K562 (cell line): Measurements from ENCODE around the gene SLC37A2. TPM values are rescaled to one million over a fixed set of nuclear protein-coding genes. Genes with fewer than 3 reads are reported as not detected.

Experiments
- ATAC-seq: fragments of 200-7000 bp; cut with Tn5 transposase; 3 replicates; pipeline ENCODE4 v1.9.1; 2020; ENCODE audit warnings: moderate library complexity
- BruUV-seq: library from RNA; stranded (reverse); fragments of 400-500 nt; replicated peaks from 2 replicates; lab custom pipeline; 2021; lab: Mats Ljungman, UMichigan
- CTCF ChIA-PET: fragments of 300-600 bp; formaldehyde crosslinking; extraction: SDS; loops from one replicate; lab custom pipeline; 2021; ENCODE audit warnings: low intra/inter-chr PET ratio; lab: Yijun Ruan, JAX
- POLR2A ChIA-PET: fragments of 300-600, 350-650 bp; sonication (Branson Sonifier 250); formaldehyde crosslinking; extraction: SDS; loops from one replicate; lab custom pipeline; 2021; ENCODE audit warnings: antibody characterized with exemption, inconsistent platforms; lab: Yijun Ruan, JAX
- DNase-seq, 4 experiments: peaks; one replicate each; pipeline versions ENCODE4 v3.0.0 to v3.0.0-alpha.2; 2011 to 2018; ENCODE audit warnings: low spot score in 3 of 4, mixed read lengths in 3 of 4; ENCODE audit errors: extremely low read depth in 1 of 4
- FAIRE-seq: peaks from 2 replicates; lab custom pipeline; 2011; peaks lifted over from hg19 to GRCh38; lab: Jason Lieb, UNC
- H2AFZ ChIP-seq: 2 replicates; pipeline ENCODE4 v1.6.0; 2011; ENCODE audit warnings: low read depth, low read length, control low read depth, inconsistent platforms
- H3K27ac ChIP-seq: fragments of 200-600 bp; 3 replicates; pipeline ENCODE4 v1.8.0; 2011; ENCODE audit warnings: low read depth, mild to moderate bottlenecking, control low read depth, inconsistent platforms, low read length, moderate library complexity, mixed read lengths; ENCODE audit errors: extremely low read depth
- H3K27me3 ChIP-seq, 2 experiments: fragments of 300-600 bp in 1 of 2; 2 replicates in 1 of 2; 3 replicates in 1 of 2; pipeline versions ENCODE4 v1.6.0 to v1.8.0; 2011; ENCODE audit warnings: inconsistent platforms in 2 of 2, low read length in 2 of 2, mild to moderate bottlenecking in 1 of 2, mixed read lengths in 1 of 2, moderate library complexity in 1 of 2; ENCODE audit not compliant: control insufficient read depth in 2 of 2, insufficient read depth in 2 of 2
- H3K36me3 ChIP-seq: fragments of 300-600 bp; 3 replicates; pipeline ENCODE4 v1.8.0; 2011; ENCODE audit warnings: mild to moderate bottlenecking, low read length, inconsistent platforms; ENCODE audit not compliant: control insufficient read depth, insufficient read depth
- H3K4me1 ChIP-seq, 2 experiments: fragments of 200-600 bp in 1 of 2; replicated peaks in 1 of 2; 2 replicates in 1 of 2; 3 replicates in 1 of 2; pipeline versions ENCODE4 v1.5.1 to v1.8.0; 2011; ENCODE audit warnings: inconsistent platforms in 2 of 2, low read length in 2 of 2, mild to moderate bottlenecking in 1 of 2, mixed read lengths in 1 of 2, moderate library complexity in 1 of 2; ENCODE audit not compliant: control insufficient read depth in 2 of 2, insufficient read depth in 2 of 2
- H3K4me2 ChIP-seq: 2 replicates; pipeline ENCODE4 v1.6.1; 2011; ENCODE audit warnings: low read length, control low read depth, inconsistent platforms, mixed read lengths; ENCODE audit not compliant: insufficient read depth
- H3K4me3 ChIP-seq: fragments of 200-600 bp; sonication (generic), shearing (Covaris generic); 2 replicates; pipeline ENCODE4 v1.5.1; 2016; ENCODE audit warnings: control low read depth, inconsistent platforms
- H3K79me2 ChIP-seq: fragments of 200-600 bp; 3 replicates; pipeline ENCODE4 v1.8.0; 2011; ENCODE audit warnings: low read length, inconsistent platforms; ENCODE audit not compliant: control insufficient read depth, insufficient read depth
- H3K9ac ChIP-seq, 2 experiments: 2 replicates each; pipeline versions ENCODE4 v1.6.0 to v1.6.1; 2011; ENCODE audit warnings: low read depth in 2 of 2, low read length in 2 of 2, control low read depth in 1 of 2, inconsistent platforms in 1 of 2, mild to moderate bottlenecking in 1 of 2, mixed read lengths in 1 of 2; ENCODE audit not compliant: insufficient read depth in 1 of 2
- H3K9me1 ChIP-seq: one replicate; pipeline ENCODE4 v1.6.0; 2011; ENCODE audit warnings: inconsistent platforms, mild to moderate bottlenecking, low read length, moderate library complexity; ENCODE audit not compliant: control insufficient read depth, insufficient read depth
- H3K9me3 ChIP-seq: replicated peaks from 2 replicates; pipeline ENCODE4 v1.5.1; 2011; ENCODE audit warnings: low read depth, low read length, inconsistent platforms; ENCODE audit not compliant: control insufficient read depth, insufficient read depth
- H4K20me1 ChIP-seq: replicated peaks from 2 replicates; pipeline ENCODE4 v1.6.1; 2011; ENCODE audit warnings: low read length, inconsistent platforms, mixed read lengths; ENCODE audit not compliant: control insufficient read depth, insufficient read depth
- BDP1 ChIP-seq: IDR thresholded peaks from 3 replicates; pipeline ENCODE4 v1.6.1; 2011; ENCODE audit not compliant: insufficient read length, insufficient read depth
- WGBS: fragments of 100-300 bp; shearing (Covaris generic); methylation state at CpG from one replicate; pipeline ENCODE4 v1.1.6; 2016; ENCODE audit warnings: low coverage, mixed read lengths; ENCODE audit not compliant: insufficient coverage; ENCODE audit errors: missing lambda C conversion rate; 5-methylcytosine and 5-hydroxymethylcytosine counted together
- in situ Hi-C: fragments of 300-500 bp; cut with MboI; formaldehyde crosslinking; loops from 4 replicates; pipeline ENCODE4 v1.15.0; 2018; ENCODE audit warnings: inconsistent platforms, mixed read lengths
- intact Hi-C: fragments of 100-400 bp; cut with micrococcal nuclease; formaldehyde crosslinking; loops from 2 replicates; pipeline ENCODE4 v1.14.2; 2022
- polyA plus RNA-seq, 8 experiments: library from polyadenylated mRNA; depleted of rRNA in 4 of 8; stranded (reverse) in 5 of 8; unstranded in 3 of 8; fragments of >200 nt; fragmentation: Nextera tagmentation in 2 of 8; fragmentation: Illumina TruSeq in 1 of 8; extraction: Ambion mirVana in 2 of 8; extraction: Trizol in 1 of 8; gene quantifications; 2 replicates each; pipeline versions ENCODE4 v1.2.1 to v1.2.3, GENCODE V29; 2011 to 2014; ENCODE audit warnings: inconsistent platforms in 1 of 8, missing spikeins in 1 of 8
- total RNA-seq, 7 experiments: library from RNA; depleted of rRNA in 6 of 7; stranded (reverse); fragments of >200 nt in 6 of 7; fragmentation: Illumina TruSeq in 2 of 7; extraction: Trizol in 2 of 7; gene quantifications; 2 replicates each; pipeline versions ENCODE4 v1.2.1 to v1.2.3, GENCODE V29; 2011 to 2021; ENCODE audit warnings: low replicate concordance in 1 of 7
- TF ChIP-seq, protein P1 (sequence below): sonication (generic); formaldehyde crosslinking; IDR thresholded peaks from 2 replicates; pipeline ENCODE4 v1.8.1; 2022; ENCODE audit warnings: missing genetic modification reagents
- TF ChIP-seq, protein P2 (sequence below): sonication (generic); formaldehyde crosslinking; IDR thresholded peaks from 2 replicates; pipeline ENCODE4 v1.8.1; 2023; ENCODE audit warnings: mild to moderate bottlenecking, missing genetic modification reagents

The SLC37A2 gene
- total and polyA plus RNA-seq, 9 of the 15 experiments (the other 6 are each of a cell fraction or from before 2014, with no cell fraction given): 0.01 to 1.2 (median 0.52) TPM

DNA sequence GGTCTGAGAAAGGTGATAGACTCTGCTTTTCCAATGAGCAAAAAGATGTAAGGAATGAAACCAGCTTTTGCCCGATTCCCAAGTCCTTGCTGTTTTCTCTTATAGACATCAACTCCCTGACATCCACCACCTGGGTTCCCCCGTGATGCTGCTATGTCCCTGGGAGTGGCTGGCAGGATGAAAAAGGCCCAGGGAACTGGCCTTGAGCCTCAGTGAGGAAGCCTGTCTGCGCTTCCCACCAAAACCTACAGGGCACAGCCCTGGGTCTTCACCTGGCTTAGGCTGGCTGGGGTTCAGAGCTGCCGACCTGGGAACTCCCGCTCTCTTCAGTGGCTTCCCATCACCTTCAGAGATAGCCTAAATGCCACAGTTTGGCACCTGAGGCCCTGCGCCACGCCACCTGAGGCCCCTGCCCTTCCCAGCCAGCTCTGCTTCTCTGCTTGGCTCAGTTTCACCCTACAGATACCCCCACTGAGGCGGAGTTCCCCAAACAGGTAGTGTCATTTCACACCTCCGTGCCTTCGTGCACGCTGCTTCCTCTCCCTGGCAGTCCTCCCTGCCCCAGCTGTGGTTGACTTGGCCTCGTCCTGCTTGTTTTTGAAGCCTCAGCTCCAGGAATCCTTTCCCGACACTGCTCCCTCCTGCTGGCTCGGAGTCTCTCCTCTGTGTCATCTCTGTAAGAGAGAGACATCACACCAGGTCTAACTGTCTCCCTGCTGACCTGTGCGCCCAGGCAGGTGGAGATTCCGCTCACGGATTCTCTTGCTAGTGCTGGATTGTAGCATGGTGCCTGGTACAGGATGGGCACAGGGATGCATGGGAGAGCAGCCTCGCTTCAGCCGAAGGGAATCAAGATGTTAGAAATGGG is 10.7 kb downstream of the SLC37A2 start:
- H3K4me2 ChIP-seq: peak overlapping the region; percentile 24; the same call in 1 of the 2 replicates
- ChIA-PET CTCF (interaction anchor here (0.8 kb wide), 1 partner anchor 112 kb away, joined by 3 read pairs; no protein-coding TSS in a partner anchor), POLR2A (no interaction called here)
- peaks cover 64% of the 10 kb centered on the region in 2 experiments for H3K4me1 ChIP-seq
- no TSS peak for BruUV-seq
- TF ChIP-seq, protein P1, sequence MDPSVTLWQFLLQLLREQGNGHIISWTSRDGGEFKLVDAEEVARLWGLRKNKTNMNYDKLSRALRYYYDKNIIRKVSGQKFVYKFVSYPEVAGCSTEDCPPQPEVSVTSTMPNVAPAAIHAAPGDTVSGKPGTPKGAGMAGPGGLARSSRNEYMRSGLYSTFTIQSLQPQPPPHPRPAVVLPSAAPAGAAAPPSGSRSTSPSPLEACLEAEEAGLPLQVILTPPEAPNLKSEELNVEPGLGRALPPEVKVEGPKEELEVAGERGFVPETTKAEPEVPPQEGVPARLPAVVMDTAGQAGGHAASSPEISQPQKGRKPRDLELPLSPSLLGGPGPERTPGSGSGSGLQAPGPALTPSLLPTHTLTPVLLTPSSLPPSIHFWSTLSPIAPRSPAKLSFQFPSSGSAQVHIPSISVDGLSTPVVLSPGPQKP (CRISPR knock-in tag): no peak
- TF ChIP-seq BDP1: no peak
- TF ChIP-seq, protein P2, sequence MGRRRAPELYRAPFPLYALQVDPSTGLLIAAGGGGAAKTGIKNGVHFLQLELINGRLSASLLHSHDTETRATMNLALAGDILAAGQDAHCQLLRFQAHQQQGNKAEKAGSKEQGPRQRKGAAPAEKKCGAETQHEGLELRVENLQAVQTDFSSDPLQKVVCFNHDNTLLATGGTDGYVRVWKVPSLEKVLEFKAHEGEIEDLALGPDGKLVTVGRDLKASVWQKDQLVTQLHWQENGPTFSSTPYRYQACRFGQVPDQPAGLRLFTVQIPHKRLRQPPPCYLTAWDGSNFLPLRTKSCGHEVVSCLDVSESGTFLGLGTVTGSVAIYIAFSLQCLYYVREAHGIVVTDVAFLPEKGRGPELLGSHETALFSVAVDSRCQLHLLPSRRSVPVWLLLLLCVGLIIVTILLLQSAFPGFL (CRISPR knock-in tag): peak; percentile 15; the same call in 1 of the 2 replicates
- H3K9me3 ChIP-seq: no peaks in the 10 kb centered on the region
- H3K9me1 ChIP-seq: peaks cover 5% of the 10 kb centered on the region
- no peak for ATAC-seq
- H3K9ac ChIP-seq: peak overlapping the region in 1 of 2 experiments; percentile 64; a peak in 2 of 4 replicates
- WGBS: 89% methylated on average over 15 of the region's 19 CpGs
- H3K27ac ChIP-seq: no peak overlapping the region
- in situ Hi-C loops (no loop called here), intact Hi-C loops (loop anchor here (1.0 kb wide), 1 partner anchor 112 kb away; no protein-coding TSS in a partner anchor)
- no peaks in the 10 kb centered on the region for H3K36me3 ChIP-seq
- no peaks in the 10 kb centered on the region for H4K20me1 ChIP-seq
- peak overlapping the region; percentile 64; the same call in 1 of the 2 replicates for H2AFZ ChIP-seq
- DNase-seq: no peak
- no peaks in the 10 kb centered on the region for H3K79me2 ChIP-seq
- no peaks in the 10 kb centered on the region for H3K27me3 ChIP-seq
- no peak overlapping the region for H3K4me3 ChIP-seq
- no peak for FAIRE-seq
